Stimulated activated CD4-positive, alpha-beta T cell treated with anti-CD3 and anti-CD28 coated beads, TNF-alpha, amount 100 ng/mL, for 1 hour (primary cell): ENCODE measurements around the gene RNASEH1.
"Not testable (repeated sequence)": the region's sequence is repeated elsewhere in the genome, so short reads cannot be mapped to it uniquely, and the experiment has no call there.

ENCODE experiments used
- DNase-seq, 3 donors: peaks; one replicate each; pipeline ENCODE4 v3.0.0-alpha.2; 2020; ENCODE audit warnings: low read depth in 3 of 3, low spot score in 1 of 3

RNASEH1 gene

DNA sequence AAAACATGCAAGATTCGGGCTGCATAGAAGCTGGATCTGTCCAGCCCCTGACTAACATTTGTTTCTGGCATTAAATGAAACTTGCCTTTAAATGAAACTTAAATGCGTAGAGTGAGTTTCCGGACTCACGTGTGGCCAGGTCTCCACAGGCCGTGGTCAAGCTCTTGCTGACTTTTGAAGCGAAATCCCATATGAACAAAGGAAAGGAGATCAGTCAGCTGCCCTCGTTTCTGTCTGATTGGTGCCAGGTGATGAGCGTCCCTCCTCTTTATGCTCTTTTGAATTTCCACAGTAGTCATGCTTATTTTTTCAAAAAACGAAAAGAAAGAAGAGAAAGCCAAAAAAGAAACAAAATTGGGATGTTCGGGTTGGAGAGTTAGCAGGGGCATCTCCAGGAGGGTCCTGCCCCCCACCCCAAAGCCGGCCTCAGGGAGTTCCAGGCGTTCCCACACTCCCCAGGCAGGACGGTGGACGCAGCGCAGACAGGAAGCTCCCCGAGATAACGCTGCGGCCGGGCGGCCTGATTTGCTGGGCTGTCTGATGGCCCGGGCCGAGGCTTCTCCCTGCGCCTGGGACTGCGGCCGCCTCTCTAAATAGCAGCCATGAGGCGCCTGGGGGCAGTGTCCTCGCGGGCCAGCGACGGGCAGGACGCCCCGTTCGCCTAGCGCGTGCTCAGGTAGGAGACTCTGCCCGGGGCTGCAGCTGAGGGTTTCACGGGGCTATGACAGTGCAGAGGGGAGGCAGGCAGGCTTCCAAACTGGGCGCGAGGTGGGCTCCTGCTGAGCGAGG, 36.6 kb upstream of the RNASEH1 start, which contains the start of gene COLEC11:
Gene COLEC11, plus strand, starts transcription at position 620 of the 789 bp plus-strand sequence. CDS start 9,229 bp downstream, outside the sequence.
- DNase-seq = no peak

GRCh38 chr2:3589086-3589485, 31.0 kb upstream of the RNASEH1 start:
- DNase-seq = no peak

GRCh38 chr2:3588084-3588483, 30.0 kb upstream of the RNASEH1 start:
- DNase-seq = no peak

- DNase-seq = no peak
Observed at GRCh38 chr2:3587432-3587831, 29.3 kb upstream of the RNASEH1 start.

DNA sequence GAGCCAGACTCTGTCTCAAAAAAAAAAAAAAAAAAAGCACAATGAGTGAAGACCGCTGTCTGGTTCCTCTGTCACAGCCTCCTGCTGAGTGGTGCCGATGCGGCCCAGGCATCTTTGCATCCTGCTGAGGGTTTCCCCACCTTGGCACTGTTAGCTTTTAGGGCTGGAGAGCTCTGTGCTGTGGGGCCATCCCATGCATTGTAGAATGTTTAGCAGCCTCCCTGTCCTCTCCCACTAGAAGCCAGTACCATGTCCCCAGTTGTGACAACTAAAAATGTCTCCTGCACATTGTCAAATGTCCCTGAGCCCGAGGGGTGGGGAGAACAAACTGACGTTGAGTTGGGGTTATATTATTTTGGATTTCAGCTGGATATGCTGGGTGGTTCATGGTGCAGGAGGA, 28.9 kb upstream of the RNASEH1 start:
- DNase-seq = no peak

- no peak for DNase-seq
Observed at GRCh38 chr2:3586220-3586619, 28.1 kb upstream of the RNASEH1 start.

DNA sequence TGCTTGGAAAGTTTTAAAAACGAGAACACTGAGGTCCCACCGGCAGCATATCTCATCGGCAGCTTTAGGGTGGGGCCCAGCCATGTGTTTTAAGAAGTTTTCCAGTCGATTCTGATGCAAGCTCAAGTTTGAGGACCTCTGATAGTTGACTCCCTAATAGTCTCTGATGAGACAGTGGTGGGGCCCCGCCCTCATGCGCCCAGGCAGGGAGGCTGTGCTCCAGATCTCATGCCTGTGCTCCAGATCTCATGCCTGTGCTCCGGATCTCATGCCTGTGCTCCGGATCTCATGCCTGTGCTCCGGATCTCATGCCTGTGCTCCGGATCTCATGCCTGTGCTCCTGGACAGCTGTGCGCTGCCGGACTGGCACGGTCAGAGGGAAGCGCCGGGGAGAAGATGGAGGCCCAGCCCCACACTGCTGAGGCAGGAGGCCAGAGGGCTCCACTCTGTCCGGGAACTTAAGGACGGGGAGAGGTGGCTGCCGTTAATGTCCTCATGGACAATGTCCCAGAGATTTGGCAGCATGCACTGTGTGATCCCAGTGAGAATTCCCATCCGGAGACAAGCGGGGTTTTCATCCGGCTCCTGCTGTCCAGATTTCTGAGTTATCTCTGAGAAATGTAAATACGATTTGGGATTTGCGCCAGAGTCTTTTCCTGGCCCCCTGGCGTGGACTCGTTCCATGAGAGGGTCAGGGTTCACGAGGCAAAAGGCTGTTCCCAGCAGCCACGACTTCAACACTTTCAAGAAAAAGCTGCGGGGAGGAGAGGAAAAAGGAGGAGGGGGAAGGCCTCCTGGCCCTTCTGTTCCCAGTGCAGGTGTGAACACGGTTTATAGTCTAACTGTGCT, 27.4 kb upstream of the RNASEH1 start:
- no peak for DNase-seq

DNA sequence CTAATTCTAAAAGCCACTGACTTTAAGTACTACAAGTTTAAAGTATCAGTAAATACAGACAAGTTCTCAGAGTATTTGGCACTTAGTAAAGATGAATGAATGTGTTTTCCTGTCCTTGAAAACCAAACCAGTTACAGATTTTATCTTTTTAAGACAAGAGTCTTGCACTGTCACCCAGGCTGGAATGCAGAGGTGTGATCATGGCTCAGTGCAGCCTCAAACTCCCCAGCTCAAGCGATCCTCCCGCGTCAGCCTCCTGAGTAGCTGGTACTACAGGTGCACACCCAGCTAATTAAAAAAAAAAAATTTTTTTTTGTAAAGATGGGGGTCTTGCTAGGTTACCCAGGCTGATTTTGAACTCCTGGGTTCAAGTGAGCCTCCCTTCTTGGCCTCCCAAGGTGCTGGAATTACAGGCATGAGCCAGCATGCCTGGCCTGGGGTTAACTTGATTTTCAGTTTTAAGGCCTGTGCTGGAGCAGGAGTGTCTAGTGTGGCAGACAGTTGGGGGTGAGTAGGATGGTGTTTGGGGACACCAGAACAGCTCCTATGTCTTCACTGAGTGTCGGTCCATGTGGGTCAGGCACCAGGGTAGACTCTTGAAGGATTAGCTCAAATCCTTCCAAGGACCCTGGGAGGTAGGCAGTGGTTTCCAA, 26.6 kb upstream of the RNASEH1 start:
- DNase-seq = no peak

DNA sequence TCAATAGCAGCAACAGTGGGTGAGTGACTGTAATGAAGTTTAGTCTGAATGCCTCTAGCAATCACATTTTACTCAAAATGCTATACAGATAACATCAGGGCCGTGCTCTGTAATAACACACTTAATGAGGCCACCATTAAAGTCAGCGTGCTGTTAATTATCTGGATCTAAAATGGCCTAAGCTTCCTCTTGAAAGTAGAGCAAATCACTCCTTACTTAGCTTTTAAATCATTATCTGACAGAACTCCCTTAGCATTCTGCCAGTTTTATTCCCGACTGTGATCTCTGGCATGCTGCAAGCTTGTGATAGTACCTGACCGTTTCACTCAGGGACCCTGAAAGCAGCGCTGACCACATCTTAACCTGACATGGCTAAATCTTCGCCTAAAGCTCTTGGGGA, 25.9 kb upstream of the RNASEH1 start:
- no peak for DNase-seq

DNA sequence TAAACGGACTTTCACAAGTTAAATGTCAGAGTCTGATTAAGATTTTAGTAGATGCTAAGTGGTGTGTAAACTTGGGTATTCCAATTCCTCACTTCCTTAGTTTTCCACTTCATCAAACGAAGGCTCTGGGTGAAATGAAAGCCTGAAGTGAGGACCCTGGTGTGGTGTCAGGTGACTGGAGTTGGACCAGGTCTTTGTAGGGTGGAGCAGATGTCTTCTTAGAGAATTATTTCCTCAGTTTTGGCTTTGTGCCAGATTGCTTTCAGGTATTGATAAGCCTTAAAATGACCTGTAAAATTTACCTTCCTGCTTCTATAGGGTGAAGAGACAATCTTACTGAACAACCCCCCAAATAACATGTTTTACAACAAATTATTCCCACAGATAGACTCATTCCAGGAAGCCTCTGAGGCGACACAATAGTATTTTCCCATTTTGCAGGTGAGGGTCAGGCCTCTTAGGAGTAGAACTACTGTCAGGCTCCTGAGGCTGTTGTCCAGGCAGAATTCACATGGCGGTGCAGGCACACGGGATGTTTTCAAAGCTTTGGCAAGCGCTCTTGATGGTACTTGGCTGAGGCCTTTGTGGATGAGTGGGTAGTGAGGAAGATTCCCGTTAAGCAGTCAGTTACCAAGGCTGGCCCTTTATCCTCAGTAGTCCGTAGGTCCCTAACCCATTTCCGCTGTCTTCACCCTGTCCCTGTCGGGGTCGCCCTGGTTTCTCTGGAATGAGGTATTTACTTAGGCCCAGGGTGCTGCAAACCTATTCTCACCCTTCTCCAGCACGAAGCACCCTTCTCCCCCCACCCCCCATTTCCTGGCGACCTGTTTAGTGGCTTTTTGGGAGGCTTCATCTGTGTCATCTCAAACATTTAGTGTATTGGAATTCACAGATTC, 23.5 kb upstream of the RNASEH1 start:
- no peak for DNase-seq

DNA sequence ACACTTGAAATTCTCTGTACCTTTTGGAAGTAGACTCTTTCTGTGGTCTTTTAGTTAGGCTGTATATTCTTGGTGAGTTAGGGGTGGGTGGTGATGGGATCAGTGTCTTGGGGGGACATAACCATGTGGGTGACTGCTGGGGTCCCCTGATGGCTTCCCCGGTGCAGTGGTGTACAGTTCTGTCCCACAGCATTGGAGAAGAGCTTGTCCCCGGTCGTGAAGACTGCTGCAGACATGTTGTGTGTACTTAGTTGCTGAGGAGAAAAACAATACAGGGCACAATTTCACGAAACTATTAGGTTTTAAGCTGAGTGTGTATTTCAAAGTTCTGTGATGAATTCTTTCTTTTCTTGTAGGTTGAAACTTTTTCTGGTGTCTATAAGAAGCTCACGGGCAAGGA, 22.3 kb upstream of the RNASEH1 start:
- DNase-seq = no peak

DNA sequence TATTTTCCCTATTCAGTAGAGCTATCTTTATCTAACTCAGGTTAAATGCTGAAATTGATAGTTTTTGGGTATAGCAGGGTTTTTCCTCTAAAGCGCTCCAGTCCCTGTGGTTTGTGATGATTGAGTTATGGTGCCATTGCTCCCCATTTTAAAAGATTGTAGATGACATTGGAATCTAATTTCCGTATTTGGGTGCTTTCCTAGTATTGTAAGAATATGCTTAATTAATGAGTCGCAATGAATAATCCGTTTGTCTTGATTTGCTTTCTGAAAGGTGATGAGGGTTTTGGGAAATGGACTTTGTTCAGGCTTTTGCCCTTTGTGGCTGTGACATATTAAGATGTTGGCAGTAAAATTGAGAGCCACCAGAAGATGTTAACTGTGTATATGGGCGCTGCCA, 20.9 kb upstream of the RNASEH1 start:
- no peak for DNase-seq

GRCh38 chr2:3576263-3576630, 18.1 kb upstream of the RNASEH1 start:
- DNase-seq = not testable (repeated sequence)

- DNase-seq = peak in 1 of 3 donors; percentile 16
Observed at GRCh38 chr2:3575534-3576262, 17.6 kb upstream of the RNASEH1 start.

- DNase-seq = no peak
Observed at GRCh38 chr2:3574155-3574554, 16.0 kb upstream of the RNASEH1 start.

DNA sequence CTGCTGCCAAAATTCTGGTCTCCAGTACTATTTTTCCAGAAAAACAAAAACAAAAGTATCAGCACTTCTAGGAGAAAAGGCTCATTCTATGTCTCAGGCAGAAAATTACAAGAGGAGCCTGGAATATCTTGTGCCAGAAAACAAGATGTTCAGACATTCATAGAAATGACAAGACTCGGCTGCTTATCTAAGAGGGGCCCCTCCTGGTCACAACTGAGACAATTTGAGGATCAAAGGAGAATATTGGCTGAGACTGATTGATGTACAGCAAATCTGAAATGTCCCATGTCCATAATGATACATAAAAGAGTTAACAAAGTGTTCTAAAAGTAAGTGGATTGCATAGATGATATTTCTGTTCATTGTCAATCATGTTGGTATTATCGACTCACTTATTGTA, 14.5 kb upstream of the RNASEH1 start:
- no peak for DNase-seq

DNA sequence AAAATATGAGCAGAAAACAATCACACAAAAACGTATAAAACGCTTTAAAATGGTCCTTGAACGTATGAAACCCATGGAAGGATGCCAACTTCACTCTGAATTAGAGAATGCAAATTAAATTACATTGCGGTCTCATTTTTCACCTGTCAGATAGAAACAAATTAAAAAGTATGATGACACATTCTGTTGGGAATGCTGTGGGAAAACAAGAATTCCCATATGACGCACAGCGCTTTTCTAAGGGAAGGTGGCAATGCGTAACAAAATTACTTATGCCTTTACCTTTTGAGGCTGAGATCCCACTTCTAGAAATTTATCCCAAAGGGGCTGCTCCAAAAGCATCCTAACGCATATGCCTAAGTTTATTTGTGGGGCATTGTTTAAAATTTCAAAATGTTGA, 13.2 kb upstream of the RNASEH1 start:
- no peak for DNase-seq

DNA sequence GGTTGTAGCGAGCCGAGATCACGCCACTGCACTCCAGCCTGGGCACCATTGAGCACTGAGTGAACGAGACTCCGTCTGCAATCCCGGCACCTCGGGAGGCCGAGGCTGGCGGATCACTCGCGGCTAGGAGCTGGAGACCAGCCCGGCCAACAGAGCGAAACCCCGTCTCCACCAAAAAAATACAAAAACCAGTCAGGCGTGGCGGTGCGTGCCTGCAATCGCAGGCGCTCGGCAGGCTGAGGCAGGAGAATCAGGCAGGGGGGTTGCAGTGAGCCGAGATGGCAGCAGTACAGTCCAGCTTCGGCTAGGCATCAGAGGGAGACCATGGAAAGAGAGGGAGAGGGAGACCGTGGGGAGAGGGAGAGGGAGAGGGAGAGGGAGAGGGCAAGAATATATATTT, 11.5 kb upstream of the RNASEH1 start:
- not testable (repeated sequence) for DNase-seq

DNA sequence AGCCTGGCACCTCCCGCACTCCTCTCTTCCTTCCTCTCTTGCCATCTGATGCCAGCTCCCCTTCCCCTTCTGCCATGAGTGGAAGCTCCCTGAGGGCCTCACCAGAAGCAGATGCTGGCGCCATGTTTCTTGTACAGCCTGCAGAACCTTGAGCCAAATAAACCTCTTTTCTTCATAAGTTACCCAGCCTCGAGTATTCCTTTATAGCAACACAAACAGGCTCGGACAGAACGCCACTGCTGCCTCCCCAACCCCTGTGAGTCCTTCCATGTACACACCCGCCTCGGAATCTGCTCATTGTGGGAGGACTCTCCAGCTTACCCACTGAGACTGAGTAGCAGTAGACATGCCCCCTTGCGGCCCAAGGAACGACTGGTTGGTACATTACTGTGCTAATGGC, 8.7 kb upstream of the RNASEH1 start:
- DNase-seq = no peak

DNA sequence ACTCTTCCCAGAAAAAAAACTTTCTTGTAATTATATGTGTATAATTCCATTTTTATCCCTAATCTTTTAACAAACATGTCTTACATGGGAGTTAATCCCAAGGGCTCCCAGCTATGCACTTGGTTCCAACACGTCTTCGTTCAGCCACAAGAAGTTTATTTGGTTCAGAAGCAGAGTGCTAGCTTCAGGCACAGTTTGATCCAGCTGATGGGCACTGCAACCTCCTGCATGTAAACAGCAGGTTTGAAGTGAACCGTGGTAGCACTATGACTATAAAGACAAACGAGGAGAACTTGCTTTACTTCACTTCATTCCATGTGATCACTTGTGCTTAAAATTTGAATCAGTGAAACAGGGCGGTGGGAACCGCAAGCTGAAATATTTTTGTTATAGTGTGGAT, 7.0 kb upstream of the RNASEH1 start:
- no peak for DNase-seq
